ENCODE results near the gene BST1. TPM values are rescaled to one million over a fixed set of nuclear protein-coding genes. Genes with fewer than 3 reads are reported as not detected.

Gene BST1
- total and polyA plus RNA-seq, 10 of the 15 experiments (the other 5 are each of a cell fraction or from before 2014, with no cell fraction given), result 0.04 to 0.42 (median 0.11) TPM; not detected in 1

- TF ChIP-seq GATAD2B (conservative IDR thresholded peaks at IDR 0.05; ENCODE audit: low read depth) (peak; percentile 55; the same call in 1 of the 2 replicates), NFIC (IDR thresholded peaks at IDR 0.05; ENCODE audit: low read depth, low read length) (peak; percentile 65; the same call in 1 of the 2 replicates), BACH1 (IDR thresholded peaks at IDR 0.05; ENCODE audit: borderline replicate concordance) (no peak), POLR2A (IDR thresholded peaks at IDR 0.05; ENCODE audit: low read depth, low read length) (no peak), E2F8 (IDR thresholded peaks at IDR 0.05; ENCODE audit: low read depth, partially characterized antibody) (no peak), ZZZ3 (IDR thresholded peaks at IDR 0.05; ENCODE audit: control insufficient read depth, insufficient read length, low read depth) (no peak), GABPA (IDR thresholded peaks at IDR 0.05; ENCODE audit: low read depth) (no peak), ZNF687 (IDR thresholded peaks at IDR 0.05) (no peak), TBL1XR1 (IDR thresholded peaks at IDR 0.05; ENCODE audit: low read depth, low read length) (no peak), CHD1 (IDR thresholded peaks at IDR 0.05; ENCODE audit: low read depth, low read length) (no peak), RELA (IDR thresholded peaks at IDR 0.05; ENCODE audit: borderline replicate concordance, partially characterized antibody) (no peak), CTCF (IDR thresholded peaks at IDR 0.05 in 2 of 3, conservative IDR thresholded peaks at IDR 0.05 in 1 of 3; ENCODE audit: control insufficient read depth in 2 of 3, extremely low read depth in 1 of 3, insufficient read depth in 1 of 3, low read depth in 3 of 3, low read length in 3 of 3) (no peak), MTA3 (IDR thresholded peaks at IDR 0.05; ENCODE audit: borderline replicate concordance, low read length) (peak; percentile 64; the same call in 1 of the 2 replicates), SMARCA5 (IDR thresholded peaks at IDR 0.05) (no peak), ZBTB33 (IDR thresholded peaks at IDR 0.05) (no peak), ATF2 (IDR thresholded peaks at IDR 0.05; ENCODE audit: low read length) (peak; percentile 52; the same call in 1 of the 2 replicates)
Observed at GRCh38 chr4:15771216-15772058, 68.6 kb downstream of the BST1 start (continued).
